WI38 (cell line): Measurements from ENCODE around the gene INSIG1.

Experiments used
- H3K4me3 ChIP-seq: 2 replicates; pipeline ENCODE4 v1.5.1; 2011; ENCODE audit warnings: low read depth, mild to moderate bottlenecking, control low read depth, low read length
- TF ChIP-seq, protein P1 (sequence below): IDR thresholded peaks from 2 replicates; pipeline ENCODE4 v1.5.1; 2012; ENCODE audit warnings: low read depth, mild to moderate bottlenecking, control low read depth, low read length

INSIG1 gene

DNA sequence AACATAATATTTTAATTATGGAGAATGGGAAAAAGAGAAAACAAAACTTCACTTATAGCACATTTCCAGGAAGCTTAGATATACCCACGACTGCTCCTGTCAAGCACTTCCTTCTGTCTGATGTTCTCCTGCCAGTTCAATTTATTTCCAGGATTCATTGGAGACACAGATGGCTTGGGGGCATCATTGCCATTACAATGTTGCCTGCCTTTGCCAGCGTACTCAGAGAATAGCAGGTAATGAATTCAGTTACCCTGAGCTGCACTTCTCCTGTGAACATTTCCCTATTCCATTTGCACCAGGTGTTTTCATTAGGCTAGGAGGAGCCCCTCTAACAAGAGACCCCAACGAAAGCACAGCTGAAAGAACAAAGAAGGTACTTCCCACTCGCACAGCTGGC is 33.7 kb downstream of the INSIG1 start:
- no peak overlapping the region for H3K4me3 ChIP-seq
- TF ChIP-seq, protein P1, sequence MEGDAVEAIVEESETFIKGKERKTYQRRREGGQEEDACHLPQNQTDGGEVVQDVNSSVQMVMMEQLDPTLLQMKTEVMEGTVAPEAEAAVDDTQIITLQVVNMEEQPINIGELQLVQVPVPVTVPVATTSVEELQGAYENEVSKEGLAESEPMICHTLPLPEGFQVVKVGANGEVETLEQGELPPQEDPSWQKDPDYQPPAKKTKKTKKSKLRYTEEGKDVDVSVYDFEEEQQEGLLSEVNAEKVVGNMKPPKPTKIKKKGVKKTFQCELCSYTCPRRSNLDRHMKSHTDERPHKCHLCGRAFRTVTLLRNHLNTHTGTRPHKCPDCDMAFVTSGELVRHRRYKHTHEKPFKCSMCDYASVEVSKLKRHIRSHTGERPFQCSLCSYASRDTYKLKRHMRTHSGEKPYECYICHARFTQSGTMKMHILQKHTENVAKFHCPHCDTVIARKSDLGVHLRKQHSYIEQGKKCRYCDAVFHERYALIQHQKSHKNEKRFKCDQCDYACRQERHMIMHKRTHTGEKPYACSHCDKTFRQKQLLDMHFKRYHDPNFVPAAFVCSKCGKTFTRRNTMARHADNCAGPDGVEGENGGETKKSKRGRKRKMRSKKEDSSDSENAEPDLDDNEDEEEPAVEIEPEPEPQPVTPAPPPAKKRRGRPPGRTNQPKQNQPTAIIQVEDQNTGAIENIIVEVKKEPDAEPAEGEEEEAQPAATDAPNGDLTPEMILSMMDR = no peak

DNA sequence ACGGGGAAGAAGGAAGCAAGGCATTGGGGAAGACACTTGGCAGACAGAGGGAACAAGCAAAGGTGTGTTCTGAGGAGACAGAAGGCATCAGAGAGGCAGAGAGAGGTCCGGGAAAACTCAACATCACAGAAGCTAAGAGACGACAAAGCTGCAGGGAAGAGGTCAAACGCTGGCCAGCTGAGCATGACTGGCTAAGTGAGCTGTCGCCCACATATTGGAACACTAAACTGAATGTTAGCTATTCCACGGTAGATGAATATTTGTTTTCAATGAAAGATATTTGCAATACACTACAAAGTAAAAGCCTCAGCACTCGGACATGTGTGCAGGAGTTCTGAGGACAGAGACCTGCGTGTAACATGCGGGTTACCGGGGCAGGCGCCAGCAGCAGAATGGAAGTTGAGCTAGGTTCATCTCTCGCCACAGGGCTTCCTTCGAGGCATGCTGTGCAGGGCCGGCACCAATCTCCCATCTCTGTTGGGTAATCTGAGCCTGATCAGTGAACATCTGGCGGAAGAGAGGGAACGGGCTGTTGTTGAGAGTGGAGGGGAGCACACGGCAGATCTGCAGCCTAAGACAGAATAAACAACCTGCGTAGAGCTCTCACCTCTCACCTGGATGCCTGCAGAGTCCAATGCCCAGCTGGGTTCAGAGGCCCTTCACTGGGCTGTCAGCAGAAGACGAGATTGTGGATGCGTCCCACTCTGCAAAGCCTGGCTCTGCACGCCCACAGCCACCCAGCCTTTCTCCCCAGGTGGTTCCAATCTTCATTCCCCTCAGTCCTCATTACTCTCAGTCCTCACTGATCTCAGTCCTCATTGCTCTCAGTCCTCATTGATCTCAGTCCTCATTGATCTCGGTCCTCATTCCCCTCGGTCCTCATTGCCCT is 35.9 kb downstream of the INSIG1 start:
- TF ChIP-seq, protein P1 = no peak
- H3K4me3 ChIP-seq = no peak overlapping the region

DNA sequence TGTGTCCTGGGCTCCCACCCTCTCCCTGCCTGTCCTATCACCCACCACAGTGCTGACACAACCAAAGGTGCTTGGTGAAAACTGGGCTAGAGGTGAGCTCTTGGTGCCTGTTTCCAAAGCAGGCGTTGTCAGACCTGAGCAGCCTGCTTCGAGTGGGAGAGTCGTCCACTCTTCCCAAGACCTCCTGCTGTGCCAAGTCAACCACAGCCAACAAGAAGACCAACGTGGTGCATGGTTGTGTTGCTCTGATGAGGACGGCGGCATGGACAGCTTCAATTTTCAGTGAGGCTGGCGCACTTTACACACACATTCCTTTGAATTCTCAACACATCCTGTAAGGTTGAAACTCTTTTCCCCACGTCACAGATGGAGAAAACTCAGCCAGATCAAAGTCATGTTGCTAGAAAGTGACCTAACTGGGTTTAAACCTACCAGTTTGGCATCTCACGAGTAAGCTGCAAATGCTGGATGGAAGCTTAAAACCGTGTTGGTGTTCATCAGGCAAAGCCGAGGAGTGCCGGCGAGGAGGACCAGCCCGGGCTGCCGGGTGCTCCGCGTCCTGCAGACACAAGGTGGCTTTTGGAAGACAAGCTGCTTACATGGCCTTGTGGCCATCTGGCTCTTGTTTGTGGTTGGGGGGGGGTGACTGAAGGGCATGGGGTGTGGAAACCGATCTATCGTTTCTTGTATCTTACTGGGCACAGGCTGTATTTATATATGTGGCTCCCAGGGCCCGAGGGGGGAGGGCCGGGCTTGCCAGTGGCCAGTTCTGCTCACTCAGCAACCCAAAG is 39.3 kb downstream of the INSIG1 start:
- TF ChIP-seq, protein P1 = no peak
- no peak overlapping the region for H3K4me3 ChIP-seq

DNA sequence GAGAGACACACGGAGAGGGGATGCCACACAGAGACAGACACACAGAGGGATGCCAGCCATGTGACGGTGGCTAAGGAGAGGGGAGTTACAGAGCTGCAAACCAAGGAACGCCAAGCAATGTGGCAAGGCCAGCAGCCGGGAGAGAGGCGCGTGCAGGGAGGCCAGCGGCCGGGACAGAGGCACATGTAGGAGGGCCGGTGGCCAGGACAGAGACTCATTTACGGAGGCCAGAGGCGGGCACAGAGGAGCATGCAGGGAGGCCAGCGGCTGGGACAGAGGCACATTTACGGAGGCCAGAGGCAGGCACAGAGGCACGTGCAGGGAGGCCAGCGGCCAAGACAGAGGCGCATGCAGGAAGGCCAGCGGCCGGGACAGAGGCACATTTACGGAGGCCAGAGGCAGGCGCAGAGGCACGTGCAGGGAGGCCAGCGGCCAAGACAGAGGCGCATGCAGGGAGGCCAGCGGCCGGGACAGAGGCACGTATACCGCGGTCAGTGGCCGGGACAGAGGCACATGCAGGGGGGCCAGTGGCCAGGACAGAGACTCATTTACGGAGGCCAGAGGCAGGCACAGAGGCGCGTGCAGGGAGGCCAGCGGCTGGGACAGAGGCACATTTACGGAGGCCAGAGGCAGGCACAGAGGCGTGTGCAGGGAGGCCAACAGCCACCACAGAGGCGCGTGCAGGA is 40.4 kb downstream of the INSIG1 start:
- TF ChIP-seq, protein P1 = no peak
- H3K4me3 ChIP-seq = no peak overlapping the region

DNA sequence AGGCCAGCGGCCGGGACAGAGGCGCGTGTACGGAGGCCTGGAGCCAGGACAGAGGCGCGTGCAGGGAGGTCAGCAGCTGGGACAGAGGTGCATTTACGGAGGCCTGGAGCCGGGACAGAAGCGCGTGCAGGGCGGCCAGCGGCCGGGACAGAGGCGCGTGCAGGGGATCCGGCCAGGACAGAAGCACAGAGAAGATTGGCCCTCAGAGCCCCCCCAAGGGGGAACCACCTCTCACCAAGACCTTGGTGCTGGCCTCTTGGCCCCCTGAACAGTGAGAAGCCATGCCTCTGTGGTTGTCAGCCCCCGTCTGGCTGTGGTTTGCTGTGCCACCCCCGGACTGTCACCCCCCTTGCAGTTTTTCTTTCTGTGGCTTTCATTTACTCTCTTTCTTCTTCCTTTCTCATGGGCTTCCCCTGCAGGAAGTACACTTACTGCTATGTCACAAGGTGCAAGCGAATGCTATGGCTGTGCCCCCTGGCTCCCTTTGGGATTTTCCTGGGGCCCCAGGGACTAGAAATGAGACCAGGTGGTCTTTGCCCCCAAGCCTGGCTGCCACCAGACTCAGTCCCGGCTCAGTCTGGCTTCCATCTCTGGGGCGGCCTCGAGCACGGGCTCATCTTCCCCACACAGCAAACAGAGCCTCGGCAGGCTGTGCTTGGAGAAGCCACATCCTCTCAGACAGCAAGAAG is 41.1 kb downstream of the INSIG1 start:
- H3K4me3 ChIP-seq = no peak overlapping the region
- TF ChIP-seq, protein P1 = no peak

DNA sequence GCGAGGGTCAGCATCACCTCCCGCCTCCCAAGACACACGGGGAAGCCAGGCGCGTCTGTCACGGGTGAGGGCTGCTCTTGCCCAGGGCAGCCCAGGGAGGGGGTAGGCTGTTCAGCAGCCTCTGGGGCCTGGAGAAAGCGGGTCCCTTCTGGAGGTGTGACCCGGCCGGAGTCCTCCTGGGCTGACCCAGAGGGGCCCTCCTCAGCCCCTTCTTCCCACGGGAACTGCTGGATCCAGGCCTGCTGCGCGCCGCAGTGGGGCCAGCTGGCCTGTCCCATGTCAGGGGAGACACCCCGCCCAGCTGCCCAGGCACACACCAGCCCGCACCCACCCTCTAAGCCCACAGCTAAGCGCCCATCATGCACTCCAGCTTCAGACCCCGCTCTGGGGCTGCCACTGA is 41.8 kb downstream of the INSIG1 start:
- no peak overlapping the region for H3K4me3 ChIP-seq
- TF ChIP-seq, protein P1 = no peak
